ENCODE results near the gene POLE2. TPM values are rescaled to one million over a fixed set of nuclear protein-coding genes. Genes with fewer than 3 reads are reported as not detected.

POLE2 gene
- total and polyA plus RNA-seq, 2 of the 13 experiments (the other 11 are each of a cell fraction or from before 2014, with no cell fraction given) = 16.6 to 37.0 TPM

GRCh38 chr14:49633640-49634546, 54.1 kb downstream of the POLE2 start (continued):
- no peak for TF ChIP-seq CERS6 (CRISPR knock-in tag; IDR thresholded peaks at IDR 0.05)
- peak; percentile 67 for TF ChIP-seq ZMYM4 (CRISPR knock-in tag; IDR thresholded peaks at IDR 0.05)
- no peak for TF ChIP-seq ZNF619 (CRISPR knock-in tag; IDR thresholded peaks at IDR 0.05)
- no peak for TF ChIP-seq SOX13 (IDR thresholded peaks at IDR 0.05)
- TF ChIP-seq SOX13 (CRISPR knock-in tag; conservative IDR thresholded peaks at IDR 0.05 in 1 of 2, IDR thresholded peaks at IDR 0.05 in 1 of 2) = peak in 1 of 2 experiments; percentile 17; a peak in 1 of 4 replicates
- TF ChIP-seq SP2 (CRISPR knock-in tag; IDR thresholded peaks at IDR 0.05) = peak; percentile 44
- peak; percentile 73; the same call in 1 of the 2 replicates for TF ChIP-seq PAXIP1 (CRISPR knock-in tag; conservative IDR thresholded peaks at IDR 0.05)
- TF ChIP-seq ZNF83 (CRISPR knock-in tag; IDR thresholded peaks at IDR 0.05; ENCODE audit: borderline replicate concordance) = no peak
- peak; percentile 22; the same call in 1 of the 2 replicates for TF ChIP-seq FOXO1 (CRISPR knock-in tag; IDR thresholded peaks at IDR 0.05)
- TF ChIP-seq GATAD2A (CRISPR knock-in tag; IDR thresholded peaks at IDR 0.05) = peak; percentile 45; the same call in 1 of the 2 replicates
- TF ChIP-seq ZNF234 (CRISPR knock-in tag; conservative IDR thresholded peaks at IDR 0.05) = no peak
- 0 out of 2 replicates have a peak, but pooled peaks have one; percentile 8 for TF ChIP-seq RFXAP (CRISPR knock-in tag; IDR thresholded peaks at IDR 0.05; ENCODE audit: borderline replicate concordance)
- 0 out of 2 replicates have a peak, but pooled peaks have one; percentile 30 for TF ChIP-seq JUNB (CRISPR knock-in tag; IDR thresholded peaks at IDR 0.05; ENCODE audit: borderline replicate concordance)
- TF ChIP-seq ZNF253 (CRISPR knock-in tag; IDR thresholded peaks at IDR 0.05; ENCODE audit: borderline replicate concordance) = peak; percentile 86; the same call in 1 of the 2 replicates
- no peak for TF ChIP-seq CC2D1A (CRISPR knock-in tag; IDR thresholded peaks at IDR 0.05)
- no peak for TF ChIP-seq ATRX (CRISPR knock-in tag; IDR thresholded peaks at IDR 0.05; ENCODE audit: borderline replicate concordance)
- TF ChIP-seq HOXD1 (CRISPR knock-in tag; IDR thresholded peaks at IDR 0.05) = no peak
- 0 out of 2 replicates have a peak, but pooled peaks have one; percentile 35 for TF ChIP-seq ISL2 (CRISPR knock-in tag; IDR thresholded peaks at IDR 0.05)
- TF ChIP-seq, protein P1, sequence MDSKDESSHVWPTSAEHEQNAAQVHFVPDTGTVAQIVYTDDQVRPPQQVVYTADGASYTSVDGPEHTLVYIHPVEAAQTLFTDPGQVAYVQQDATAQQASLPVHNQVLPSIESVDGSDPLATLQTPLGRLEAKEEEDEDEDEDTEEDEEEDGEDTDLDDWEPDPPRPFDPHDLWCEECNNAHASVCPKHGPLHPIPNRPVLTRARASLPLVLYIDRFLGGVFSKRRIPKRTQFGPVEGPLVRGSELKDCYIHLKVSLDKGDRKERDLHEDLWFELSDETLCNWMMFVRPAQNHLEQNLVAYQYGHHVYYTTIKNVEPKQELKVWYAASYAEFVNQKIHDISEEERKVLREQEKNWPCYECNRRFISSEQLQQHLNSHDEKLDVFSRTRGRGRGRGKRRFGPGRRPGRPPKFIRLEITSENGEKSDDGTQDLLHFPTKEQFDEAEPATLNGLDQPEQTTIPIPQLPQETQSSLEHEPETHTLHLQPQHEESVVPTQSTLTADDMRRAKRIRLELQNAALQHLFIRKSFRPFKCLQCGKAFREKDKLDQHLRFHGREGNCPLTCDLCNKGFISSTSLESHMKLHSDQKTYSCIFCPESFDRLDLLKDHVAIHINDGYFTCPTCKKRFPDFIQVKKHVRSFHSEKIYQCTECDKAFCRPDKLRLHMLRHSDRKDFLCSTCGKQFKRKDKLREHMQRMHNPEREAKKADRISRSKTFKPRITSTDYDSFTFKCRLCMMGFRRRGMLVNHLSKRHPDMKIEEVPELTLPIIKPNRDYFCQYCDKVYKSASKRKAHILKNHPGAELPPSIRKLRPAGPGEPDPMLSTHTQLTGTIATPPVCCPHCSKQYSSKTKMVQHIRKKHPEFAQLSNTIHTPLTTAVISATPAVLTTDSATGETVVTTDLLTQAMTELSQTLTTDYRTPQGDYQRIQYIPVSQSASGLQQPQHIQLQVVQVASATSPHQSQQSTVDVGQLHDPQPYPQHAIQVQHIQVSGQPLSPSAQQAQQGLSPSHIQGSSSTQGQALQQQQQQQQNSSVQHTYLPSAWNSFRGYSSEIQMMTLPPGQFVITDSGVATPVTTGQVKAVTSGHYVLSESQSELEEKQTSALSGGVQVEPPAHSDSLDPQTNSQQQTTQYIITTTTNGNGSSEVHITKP (CRISPR knock-in tag; IDR thresholded peaks at IDR 0.05; ENCODE audit: low read depth) = peak; percentile 38; the same call in 1 of the 2 replicates
- no peak for TF ChIP-seq NPAS2 (CRISPR knock-in tag; IDR thresholded peaks at IDR 0.05; ENCODE audit: borderline replicate concordance)
- TF ChIP-seq POLR2A (IDR thresholded peaks at IDR 0.05; ENCODE audit: insufficient read depth in 1 of 2, low read depth in 2 of 2, low read length in 2 of 2) = peak; percentile 74 to 83
